NCI-H460 (cell line): Measurements from ENCODE around the gene ABCC4. TPM values are rescaled to one million over a fixed set of nuclear protein-coding genes. Genes with fewer than 3 reads are reported as not detected.

ENCODE experiments used
- DNase-seq: peaks from one replicate; pipeline ENCODE4 v3.0.0-alpha.2; 2016; ENCODE audit warnings: low read depth; ENCODE audit errors: extremely low read depth
- polyA plus RNA-seq: library from polyadenylated mRNA; depleted of rRNA; stranded (reverse); fragments of >200 nt; gene quantifications from 2 replicates; pipeline ENCODE4 v1.2.3, GENCODE V29; 2014; cell fraction: nucleus; rRNA removed
- total RNA-seq: library from RNA; depleted of rRNA; stranded (reverse); fragments of >200 nt; shearing (Covaris generic); gene quantifications from 2 replicates; pipeline ENCODE4 v1.2.3, GENCODE V29; 2014; rRNA removed

The ABCC4 gene, protein sequence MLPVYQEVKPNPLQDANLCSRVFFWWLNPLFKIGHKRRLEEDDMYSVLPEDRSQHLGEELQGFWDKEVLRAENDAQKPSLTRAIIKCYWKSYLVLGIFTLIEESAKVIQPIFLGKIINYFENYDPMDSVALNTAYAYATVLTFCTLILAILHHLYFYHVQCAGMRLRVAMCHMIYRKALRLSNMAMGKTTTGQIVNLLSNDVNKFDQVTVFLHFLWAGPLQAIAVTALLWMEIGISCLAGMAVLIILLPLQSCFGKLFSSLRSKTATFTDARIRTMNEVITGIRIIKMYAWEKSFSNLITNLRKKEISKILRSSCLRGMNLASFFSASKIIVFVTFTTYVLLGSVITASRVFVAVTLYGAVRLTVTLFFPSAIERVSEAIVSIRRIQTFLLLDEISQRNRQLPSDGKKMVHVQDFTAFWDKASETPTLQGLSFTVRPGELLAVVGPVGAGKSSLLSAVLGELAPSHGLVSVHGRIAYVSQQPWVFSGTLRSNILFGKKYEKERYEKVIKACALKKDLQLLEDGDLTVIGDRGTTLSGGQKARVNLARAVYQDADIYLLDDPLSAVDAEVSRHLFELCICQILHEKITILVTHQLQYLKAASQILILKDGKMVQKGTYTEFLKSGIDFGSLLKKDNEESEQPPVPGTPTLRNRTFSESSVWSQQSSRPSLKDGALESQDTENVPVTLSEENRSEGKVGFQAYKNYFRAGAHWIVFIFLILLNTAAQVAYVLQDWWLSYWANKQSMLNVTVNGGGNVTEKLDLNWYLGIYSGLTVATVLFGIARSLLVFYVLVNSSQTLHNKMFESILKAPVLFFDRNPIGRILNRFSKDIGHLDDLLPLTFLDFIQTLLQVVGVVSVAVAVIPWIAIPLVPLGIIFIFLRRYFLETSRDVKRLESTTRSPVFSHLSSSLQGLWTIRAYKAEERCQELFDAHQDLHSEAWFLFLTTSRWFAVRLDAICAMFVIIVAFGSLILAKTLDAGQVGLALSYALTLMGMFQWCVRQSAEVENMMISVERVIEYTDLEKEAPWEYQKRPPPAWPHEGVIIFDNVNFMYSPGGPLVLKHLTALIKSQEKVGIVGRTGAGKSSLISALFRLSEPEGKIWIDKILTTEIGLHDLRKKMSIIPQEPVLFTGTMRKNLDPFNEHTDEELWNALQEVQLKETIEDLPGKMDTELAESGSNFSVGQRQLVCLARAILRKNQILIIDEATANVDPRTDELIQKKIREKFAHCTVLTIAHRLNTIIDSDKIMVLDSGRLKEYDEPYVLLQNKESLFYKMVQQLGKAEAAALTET (N-terminal part only)
- total RNA-seq, result 16.6 and 21.8 TPM in 2 replicates
- 18.0 and 82.6 TPM in 2 replicates for polyA plus RNA-seq

- peak; percentile 57 for DNase-seq
These were observed at the start of gene ABCC4 for GRCh38 chr13:95301183-95301967. TSS of gene ABCC4 (minus strand) at chr13:95301451. CDS start at chr13:95301314, 137 bp downstream.

DNA sequence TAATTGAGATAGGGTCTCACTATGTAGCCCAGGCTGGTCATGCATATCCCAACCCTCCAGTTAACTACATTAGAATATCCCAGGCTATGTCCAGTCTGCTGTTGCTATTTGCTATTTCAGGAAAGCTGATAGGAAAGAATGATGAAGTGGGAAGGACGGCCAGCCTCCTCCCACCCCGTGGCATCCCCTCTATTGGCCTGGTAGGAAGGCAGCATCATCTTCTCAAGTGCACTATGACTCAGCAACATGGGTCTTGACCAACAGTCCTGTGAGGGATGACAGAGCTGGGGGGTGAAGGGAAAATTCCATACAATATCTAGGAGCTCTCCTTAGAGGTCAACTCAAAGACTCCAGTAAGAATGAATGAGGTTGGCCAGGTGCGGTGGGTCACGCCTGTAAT lies 48.0 kb upstream of the ABCC4 start:
- no peak for DNase-seq

GRCh38 chr13:95343944-95344343 lies 42.7 kb upstream of the ABCC4 start:
- DNase-seq, result no peak

DNA sequence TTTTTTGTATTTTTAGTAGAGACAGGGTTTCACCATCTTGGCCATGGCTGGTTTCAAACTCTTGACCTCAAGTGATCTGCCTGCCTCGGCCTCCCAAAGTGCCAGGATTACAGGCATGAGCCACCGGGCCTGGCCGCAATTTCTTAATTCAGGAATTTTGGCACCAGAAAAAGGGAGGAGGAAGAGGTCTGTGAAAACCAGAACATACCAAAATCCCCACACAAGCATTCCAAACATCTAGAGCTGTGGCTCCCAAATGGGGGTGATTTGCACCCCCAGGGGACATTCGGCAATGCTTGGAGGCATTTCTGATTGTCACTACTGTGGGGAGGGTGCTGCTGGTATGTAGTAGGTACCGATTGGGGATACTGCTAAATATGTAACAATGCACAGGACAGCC lies 40.2 kb upstream of the ABCC4 start:
- no peak for DNase-seq

- DNase-seq, result no peak
These were observed 37.7 kb upstream of the ABCC4 start for GRCh38 chr13:95338905-95339304.

GRCh38 chr13:95337597-95337996 lies 36.3 kb upstream of the ABCC4 start:
- no peak for DNase-seq

DNA sequence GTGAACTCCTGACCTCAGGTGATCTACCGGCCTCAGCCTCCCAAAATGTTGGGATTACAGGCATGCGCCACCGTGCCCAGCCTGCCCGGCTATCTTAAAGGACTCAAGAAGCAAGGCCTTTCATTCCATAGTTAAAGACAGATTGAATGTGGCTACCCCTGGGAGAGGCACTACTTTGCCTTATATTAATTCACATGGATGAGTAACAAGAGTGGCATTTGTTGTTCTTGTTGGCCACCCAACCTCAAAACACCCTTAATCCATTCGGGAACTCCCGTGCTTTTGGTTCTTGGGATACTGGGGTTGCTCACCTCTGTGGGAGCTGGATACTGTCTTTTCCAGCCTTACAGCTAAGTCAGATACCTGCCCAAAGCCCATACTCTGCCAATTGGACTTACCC lies 34.4 kb upstream of the ABCC4 start:
- no peak for DNase-seq

GRCh38 chr13:95328386-95328785 lies 27.1 kb upstream of the ABCC4 start:
- DNase-seq, result no peak

DNA sequence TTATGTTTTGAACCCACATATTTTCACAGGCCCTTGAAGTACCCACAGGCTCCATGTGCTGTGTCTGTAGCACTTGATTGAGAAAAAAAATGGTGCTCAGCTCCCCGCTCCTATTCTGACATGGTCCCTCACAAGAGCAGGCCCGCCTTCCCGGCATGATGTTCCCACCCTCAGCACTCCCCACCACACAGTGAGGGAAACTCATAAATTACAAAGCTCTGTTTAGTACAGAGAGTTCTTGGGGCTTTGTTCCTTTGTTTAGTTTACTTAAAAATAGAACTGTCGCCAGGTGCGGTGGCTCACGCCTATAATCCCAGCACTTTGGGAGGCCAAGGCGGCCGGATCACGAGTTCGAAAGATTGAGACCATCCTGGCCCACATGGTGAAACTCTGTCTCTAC lies 25.9 kb upstream of the ABCC4 start:
- DNase-seq, result no peak

DNA sequence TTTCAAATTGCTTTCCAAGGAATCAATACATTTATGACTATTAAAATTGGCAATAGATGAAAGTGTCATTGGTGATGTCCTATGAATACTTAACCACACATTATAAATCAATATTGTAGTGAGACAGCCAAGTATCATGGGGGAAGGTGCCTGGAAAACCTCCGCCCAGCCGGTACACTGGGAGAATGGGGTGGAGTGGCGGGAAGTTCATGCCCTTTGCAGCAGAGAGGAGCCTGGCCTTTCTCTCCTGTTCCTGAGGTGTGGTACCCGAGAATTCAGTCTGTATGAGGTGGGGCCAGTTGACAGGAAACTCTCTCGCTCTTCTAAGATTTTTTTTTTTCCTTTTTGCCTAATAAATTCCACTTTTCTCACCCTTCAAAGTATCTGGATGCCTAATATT lies 25.4 kb upstream of the ABCC4 start:
- DNase-seq, result no peak

DNA sequence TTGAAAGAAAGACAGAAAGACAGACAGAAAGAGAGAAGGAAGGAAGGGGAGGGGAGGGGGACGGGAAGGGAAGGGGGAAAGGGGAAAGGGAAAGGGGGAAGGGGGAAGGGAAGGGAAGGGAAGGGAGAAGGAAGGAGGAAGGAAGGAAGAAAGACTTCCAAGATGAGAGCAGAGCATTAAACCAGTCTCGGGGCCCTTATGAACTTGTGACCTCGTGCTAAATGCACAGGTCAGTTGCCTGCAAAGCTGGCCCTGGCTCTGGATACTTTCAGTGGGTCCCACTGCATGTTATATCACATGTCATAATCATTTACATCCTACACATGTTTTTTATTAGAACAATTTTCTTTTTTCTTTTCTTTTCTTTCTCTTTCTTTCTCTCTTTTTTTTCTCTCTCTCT lies 24.2 kb upstream of the ABCC4 start:
- DNase-seq, result no peak

DNA sequence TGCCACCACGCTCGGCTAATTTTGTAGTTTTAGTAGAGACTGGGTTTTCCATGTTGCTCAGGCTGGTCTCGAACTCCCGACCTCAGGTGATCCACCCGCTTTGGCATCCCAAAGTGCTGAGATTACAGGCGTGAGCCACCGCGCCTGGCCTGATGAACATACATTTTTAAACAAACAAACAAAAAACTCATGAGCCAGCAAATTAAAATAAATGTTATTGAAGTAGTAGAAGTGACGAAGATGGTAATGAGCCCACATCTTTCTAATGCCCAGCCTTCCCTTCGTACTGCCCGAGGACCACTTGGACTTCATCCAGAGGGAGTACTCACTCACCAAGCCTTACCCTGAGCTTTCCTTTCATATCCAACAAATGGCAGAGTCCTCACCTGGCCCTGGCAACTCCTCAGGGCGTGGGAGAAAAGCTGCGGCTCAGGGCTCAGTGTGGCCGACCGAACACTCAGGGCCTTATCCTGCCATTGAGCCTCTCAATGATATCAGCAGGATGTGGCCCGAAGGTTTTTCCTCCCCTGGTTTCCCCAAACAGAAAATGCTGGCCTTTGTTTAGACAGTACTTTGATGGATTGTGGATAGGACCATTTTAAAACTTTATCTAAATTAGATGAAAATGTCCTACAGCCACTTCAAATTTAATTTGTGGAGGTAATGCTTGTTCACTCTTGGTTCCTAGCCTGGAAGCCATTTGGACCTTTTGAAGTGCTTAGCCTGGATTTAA lies 22.8 kb upstream of the ABCC4 start:
- DNase-seq, result no peak

DNA sequence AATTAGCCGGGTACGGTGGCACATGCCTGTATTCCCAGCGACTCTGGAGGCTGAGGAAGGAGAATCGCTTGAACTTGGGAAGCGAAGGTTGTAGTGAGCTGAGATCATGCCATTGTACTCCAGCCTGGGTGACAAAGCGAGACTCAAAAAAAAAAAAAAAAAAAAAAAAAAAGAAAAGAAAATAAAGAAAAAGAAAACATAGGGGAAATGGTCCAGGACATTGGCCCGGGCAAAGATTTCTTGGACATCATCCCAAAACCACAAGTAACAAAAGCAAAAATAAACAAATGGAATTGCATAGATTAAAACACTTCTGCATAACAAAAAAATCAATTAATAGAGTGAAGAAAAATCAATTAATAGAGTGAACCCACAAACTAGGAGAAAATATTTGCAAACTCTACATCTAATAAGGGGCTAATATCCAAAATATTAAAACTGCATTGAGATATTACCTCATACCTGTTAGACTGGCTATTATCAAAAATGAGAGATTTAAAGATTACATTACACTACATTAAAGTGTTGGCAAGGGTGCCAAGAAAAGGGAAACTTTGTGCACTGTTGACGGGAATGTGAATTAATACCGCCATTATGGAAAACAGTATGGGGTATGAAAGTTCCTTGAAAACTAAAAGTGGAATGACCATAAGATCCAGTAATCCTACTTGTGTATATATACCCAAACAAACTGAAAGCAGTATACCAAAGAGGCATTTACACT lies 18.5 kb upstream of the ABCC4 start:
- no peak for DNase-seq

DNA sequence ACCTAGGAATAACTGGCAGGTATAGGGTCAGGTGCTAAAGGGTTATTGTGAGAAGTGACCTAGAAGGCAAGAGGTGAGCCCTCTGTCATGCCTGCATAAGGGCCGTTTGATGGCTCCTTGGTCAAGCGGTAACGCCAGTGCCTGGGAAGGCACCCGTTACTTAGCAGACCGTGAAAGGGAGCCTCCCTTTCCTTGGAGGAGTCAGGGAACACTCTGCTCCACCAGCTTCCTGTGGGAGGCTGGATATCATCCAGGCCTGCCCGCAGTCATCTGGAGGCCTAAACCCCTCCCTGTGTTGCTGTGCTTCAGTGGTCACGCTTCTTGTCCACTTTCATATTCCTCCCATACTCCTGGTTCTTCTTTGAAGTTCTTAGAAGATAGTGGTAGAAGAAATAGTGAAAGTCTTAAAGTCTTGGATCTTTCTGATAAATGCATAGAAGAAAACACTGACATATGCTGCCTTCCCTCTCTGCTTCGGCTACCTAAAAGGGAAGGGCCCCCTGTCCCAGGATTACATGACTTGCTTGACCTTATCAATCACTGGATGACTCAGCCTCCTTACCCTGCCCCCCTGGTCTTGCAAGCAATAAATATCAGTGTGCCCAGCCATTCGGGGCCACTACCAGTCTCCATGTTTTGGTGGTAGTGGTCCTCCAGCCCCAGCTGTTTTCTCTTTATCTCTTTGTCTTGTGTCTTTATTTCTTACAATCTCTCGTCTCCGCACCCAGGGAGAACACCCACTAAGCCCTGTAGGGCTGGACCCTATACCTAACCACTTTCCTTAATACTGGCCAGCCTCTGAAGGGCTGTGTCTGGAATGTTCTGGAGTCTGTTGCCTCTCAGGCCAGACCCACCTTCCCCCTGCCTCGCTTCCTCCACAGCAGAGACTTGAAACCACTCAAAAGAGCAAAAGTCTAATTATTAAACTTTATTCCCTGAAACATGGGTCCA lies 16.1 kb upstream of the ABCC4 start:
- no peak for DNase-seq

- DNase-seq, result no peak
These were observed 14.5 kb upstream of the ABCC4 start for GRCh38 chr13:95315752-95316151.

DNA sequence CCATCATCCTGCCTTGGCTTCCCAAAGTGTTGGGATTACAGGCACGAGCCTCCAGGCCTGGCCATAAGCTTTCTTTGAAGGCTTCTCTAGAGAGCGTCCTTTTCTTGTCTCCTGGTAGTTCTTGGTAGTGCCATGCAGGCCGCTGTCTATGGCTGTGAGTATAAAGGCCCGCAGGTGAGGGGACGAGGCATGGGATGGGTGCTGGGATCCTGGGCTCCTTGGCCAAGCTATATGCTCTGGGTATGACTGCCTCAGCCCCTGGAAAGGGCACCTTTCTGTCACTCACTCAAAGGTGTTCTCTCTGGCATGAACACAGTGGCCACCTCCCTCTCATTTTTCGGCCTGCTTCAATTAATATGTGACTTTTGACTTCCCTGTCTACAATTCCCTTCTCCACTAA lies 6.3 kb upstream of the ABCC4 start:
- DNase-seq, result no peak

DNA sequence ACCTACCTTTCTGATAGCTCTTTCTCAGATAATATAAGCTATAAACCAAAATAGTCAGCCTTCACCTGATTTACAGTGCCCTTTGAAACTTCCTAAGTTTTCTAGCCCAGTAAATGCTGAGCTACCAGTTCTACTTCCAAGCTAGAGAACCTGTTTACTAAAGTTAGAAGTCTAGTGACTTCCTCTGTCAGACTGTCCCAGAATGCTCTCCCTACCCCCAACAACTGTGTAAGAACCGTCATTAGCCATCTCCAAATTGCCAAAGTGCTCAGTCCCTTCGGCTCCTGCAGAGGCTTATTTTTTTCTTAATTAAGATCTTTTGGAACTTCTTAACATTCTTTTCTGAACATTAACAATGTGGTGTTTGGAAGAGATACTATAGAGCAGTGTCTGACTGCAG lies 3.2 kb upstream of the ABCC4 start:
- DNase-seq, result no peak

DNA sequence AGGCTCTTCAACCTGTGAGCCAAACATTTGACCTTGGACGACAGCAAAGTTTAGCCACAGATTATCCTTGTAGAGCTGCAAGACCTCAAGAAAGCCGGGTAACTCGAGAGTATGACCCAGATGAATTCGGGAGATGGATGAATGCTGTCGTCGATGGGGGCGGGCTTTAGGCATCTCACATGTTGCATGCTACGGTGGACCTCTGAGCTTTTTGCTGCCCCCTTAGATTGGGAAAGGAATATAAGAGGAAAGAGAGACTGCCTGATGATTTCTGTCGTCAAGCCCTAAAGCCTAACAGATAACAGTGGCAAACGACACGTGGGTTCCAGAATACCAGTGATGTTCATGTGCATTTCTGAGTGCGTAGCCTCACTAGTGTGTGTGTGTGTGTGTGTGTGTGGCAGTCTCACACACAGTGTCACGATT lies 730 bp upstream of the ABCC4 start:
- no peak for DNase-seq
